ENCODE measurements around the gene MAP1A.
"Not testable (repeated sequence)": the region's sequence is repeated elsewhere in the genome, so short reads cannot be mapped to it uniquely, and the experiment has no call there.

DNA sequence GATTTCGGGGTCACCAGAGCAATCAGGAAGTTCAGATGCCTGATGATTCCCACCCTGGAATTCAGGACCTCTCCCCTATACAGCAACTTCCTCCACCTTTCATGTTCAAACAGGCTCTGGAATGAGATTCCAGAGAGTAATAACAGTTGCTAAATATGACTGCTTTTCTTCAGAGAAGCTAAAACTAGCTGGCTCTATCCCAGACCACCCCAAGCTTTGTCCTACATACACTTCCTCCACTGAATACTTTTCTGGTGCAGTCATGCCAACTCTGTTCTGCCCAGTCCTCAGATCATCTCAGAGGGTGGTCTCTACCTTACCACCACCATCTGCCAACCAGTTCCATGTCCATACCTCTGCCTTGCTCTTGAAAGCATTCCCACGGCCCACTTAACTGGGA lies 49.2 kb downstream of the MAP1A start:
- TF ChIP-seq, protein P1, sequence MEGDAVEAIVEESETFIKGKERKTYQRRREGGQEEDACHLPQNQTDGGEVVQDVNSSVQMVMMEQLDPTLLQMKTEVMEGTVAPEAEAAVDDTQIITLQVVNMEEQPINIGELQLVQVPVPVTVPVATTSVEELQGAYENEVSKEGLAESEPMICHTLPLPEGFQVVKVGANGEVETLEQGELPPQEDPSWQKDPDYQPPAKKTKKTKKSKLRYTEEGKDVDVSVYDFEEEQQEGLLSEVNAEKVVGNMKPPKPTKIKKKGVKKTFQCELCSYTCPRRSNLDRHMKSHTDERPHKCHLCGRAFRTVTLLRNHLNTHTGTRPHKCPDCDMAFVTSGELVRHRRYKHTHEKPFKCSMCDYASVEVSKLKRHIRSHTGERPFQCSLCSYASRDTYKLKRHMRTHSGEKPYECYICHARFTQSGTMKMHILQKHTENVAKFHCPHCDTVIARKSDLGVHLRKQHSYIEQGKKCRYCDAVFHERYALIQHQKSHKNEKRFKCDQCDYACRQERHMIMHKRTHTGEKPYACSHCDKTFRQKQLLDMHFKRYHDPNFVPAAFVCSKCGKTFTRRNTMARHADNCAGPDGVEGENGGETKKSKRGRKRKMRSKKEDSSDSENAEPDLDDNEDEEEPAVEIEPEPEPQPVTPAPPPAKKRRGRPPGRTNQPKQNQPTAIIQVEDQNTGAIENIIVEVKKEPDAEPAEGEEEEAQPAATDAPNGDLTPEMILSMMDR (IDR thresholded peaks at IDR 0.05): not testable (repeated sequence)
- TF ChIP-seq POLR2AphosphoS5, EP300 (IDR thresholded peaks at IDR 0.05): not testable (repeated sequence)
